Measurements from ENCODE around the gene FAM8A1. TPM values are rescaled to one million over a fixed set of nuclear protein-coding genes. Genes with fewer than 3 reads are reported as not detected.

Gene FAM8A1
- total and polyA plus RNA-seq, 2 donors (not counting 3 experiments of a cell fraction or from before 2014, with no cell fraction given), result 4.8 to 11.3 TPM

DNA sequence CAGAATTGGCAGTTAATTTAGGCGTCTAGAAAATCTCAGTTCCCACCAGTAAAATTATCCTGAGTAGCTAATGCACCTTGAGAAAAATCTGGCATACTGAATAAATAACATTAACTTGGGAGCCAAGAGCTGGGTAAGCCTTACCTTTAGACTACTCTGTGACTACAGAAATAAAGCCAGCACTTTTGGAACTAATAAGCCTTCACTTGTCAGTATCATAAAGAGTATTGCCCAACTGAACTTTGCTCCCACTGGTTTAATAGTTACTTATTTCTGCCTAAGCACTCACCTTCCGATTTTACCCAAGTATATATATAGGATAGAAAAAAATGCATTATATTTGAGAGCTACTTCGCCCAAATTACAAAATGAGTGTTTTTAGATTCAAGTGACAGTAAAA is 10.7 kb downstream of the FAM8A1 start:
- CTCF ChIA-PET, result interaction anchor here (0.6 kb wide), 1 partner anchor 27 kb away, joined by 3 read pairs; no protein-coding TSS in a partner anchor
- BruUV-seq (replicated peaks), result no TSS peak
- POLR2A ChIA-PET, result no interaction called here
- Histone ChIP-seq H3K9me3 (replicated peaks; ENCODE audit: control insufficient read depth, insufficient read depth, low read length) (no peaks in the 10 kb centered on the region), H3K4me1 (ENCODE audit: control insufficient read depth, extremely low read depth, insufficient read depth, low read length) (no peaks in the 10 kb centered on the region), H4K20me1 (replicated peaks; ENCODE audit: control insufficient read depth, extremely low read depth, insufficient read depth, low read length) (no peaks in the 10 kb centered on the region), H3K9me1 (replicated peaks; ENCODE audit: control insufficient read depth, extremely low read depth, insufficient read depth, low read length) (no peaks in the 10 kb centered on the region), H3K36me3 (ENCODE audit: control insufficient read depth in 2 of 2, extremely low read depth in 1 of 2, insufficient read depth in 2 of 2, low read length in 2 of 2) (peaks cover 0 to 2% of the 10 kb centered on the region in 2 experiments), H3K79me2 (ENCODE audit: control insufficient read depth, insufficient read depth, low read length) (no peaks in the 10 kb centered on the region), H3K9ac (replicated peaks; ENCODE audit: extremely low read depth, insufficient read depth, low read length) (no peak overlapping the region), H3K4me2 (ENCODE audit: insufficient read depth, low read length) (no peak overlapping the region), H3K4me3 (replicated peaks in 1 of 3; ENCODE audit: insufficient read depth in 1 of 3, low read depth in 1 of 3, low read length in 3 of 3) (no peak overlapping the region), H3K27me3 (ENCODE audit: control insufficient read depth in 2 of 2, insufficient read depth in 2 of 2, low read length in 2 of 2) (no peaks in the 10 kb centered on the region), H2AFZ (ENCODE audit: low read depth, low read length) (no peak overlapping the region), H3K27ac (ENCODE audit: insufficient read depth, low read depth, low read length) (no peak overlapping the region)
- DNase-seq (ENCODE audit: low read depth, low spot score) (no peak), FAIRE-seq (no peak)
- intact Hi-C loops (cut with micrococcal nuclease), result no loop called here
- dilution Hi-C loops (cut with MboI; ENCODE audit: extremely low pct_ligation_motif_present, low sequenced_read_pairs), result no loop called here
- no peak for TF ChIP-seq FOS (IDR thresholded peaks at IDR 0.05; ENCODE audit: borderline replicate concordance, insufficient read depth, low read length)
- TF ChIP-seq, protein P1, sequence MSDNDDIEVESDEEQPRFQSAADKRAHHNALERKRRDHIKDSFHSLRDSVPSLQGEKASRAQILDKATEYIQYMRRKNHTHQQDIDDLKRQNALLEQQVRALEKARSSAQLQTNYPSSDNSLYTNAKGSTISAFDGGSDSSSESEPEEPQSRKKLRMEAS (IDR thresholded peaks at IDR 0.05; ENCODE audit: insufficient read depth, insufficient read length), result no peak

DNA sequence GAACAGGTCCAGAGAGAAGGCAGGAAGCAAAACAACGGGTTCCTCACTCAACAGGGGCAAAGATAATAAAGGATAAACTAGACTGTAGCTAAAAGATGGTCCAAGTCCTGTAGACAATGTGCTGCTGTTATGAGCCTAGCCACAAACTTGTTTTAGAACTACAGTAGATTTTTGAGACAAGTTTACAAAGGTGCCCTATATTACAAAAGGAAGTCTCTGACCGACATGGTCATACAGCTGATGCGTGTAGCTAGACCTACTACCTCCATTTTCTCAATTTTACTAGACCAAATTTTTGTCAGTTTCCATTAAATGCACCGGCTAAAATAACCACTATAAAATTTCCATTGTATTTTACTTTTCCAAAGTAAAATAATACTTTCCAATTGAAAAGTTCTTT is 11.9 kb downstream of the FAM8A1 start:
- dilution Hi-C loops (cut with MboI; ENCODE audit: extremely low pct_ligation_motif_present, low sequenced_read_pairs) (no loop called here), intact Hi-C loops (cut with micrococcal nuclease) (no loop called here)
- Histone ChIP-seq H3K27ac (ENCODE audit: insufficient read depth, low read depth, low read length) (no peak overlapping the region), H3K4me1 (ENCODE audit: control insufficient read depth, extremely low read depth, insufficient read depth, low read length) (no peaks in the 10 kb centered on the region), H3K9ac (replicated peaks; ENCODE audit: extremely low read depth, insufficient read depth, low read length) (no peak overlapping the region), H4K20me1 (replicated peaks; ENCODE audit: control insufficient read depth, extremely low read depth, insufficient read depth, low read length) (no peaks in the 10 kb centered on the region), H3K79me2 (ENCODE audit: control insufficient read depth, insufficient read depth, low read length) (peaks cover 2% of the 10 kb centered on the region), H3K4me2 (ENCODE audit: insufficient read depth, low read length) (no peak overlapping the region), H3K27me3 (ENCODE audit: control insufficient read depth in 2 of 2, insufficient read depth in 2 of 2, low read length in 2 of 2) (no peaks in the 10 kb centered on the region), H3K4me3 (replicated peaks in 1 of 3; ENCODE audit: insufficient read depth in 1 of 3, low read depth in 1 of 3, low read length in 3 of 3) (no peak overlapping the region), H3K36me3 (ENCODE audit: control insufficient read depth in 2 of 2, extremely low read depth in 1 of 2, insufficient read depth in 2 of 2, low read length in 2 of 2) (peaks cover 3 to 5% of the 10 kb centered on the region in 2 experiments), H3K9me3 (replicated peaks; ENCODE audit: control insufficient read depth, insufficient read depth, low read length) (no peaks in the 10 kb centered on the region), H3K9me1 (replicated peaks; ENCODE audit: control insufficient read depth, extremely low read depth, insufficient read depth, low read length) (no peaks in the 10 kb centered on the region), H2AFZ (ENCODE audit: low read depth, low read length) (no peak overlapping the region)
- DNase-seq (ENCODE audit: low read depth, low spot score) (no peak), FAIRE-seq (no peak)
- TF ChIP-seq JUN (IDR thresholded peaks at IDR 0.05; ENCODE audit: borderline replicate concordance, insufficient read depth, insufficient read length, low read depth) (no peak), MYC (IDR thresholded peaks at IDR 0.05; ENCODE audit: low read depth, low read length) (no peak), FOS (IDR thresholded peaks at IDR 0.05; ENCODE audit: borderline replicate concordance, insufficient read depth, low read length) (no peak), EZH2 (IDR thresholded peaks at IDR 0.05; ENCODE audit: borderline replicate concordance, low read depth, low read length, severe bottlenecking) (no peak), POLR2A (IDR thresholded peaks at IDR 0.05; ENCODE audit: low read depth, low read length) (no peak), GATA2 (IDR thresholded peaks at IDR 0.05; ENCODE audit: insufficient read depth, insufficient read length, low read depth, low read length) (no peak), POLR2AphosphoS5 (IDR thresholded peaks at IDR 0.05; ENCODE audit: insufficient read depth, low read depth, low read length) (no peak)
- TF ChIP-seq, protein P2, sequence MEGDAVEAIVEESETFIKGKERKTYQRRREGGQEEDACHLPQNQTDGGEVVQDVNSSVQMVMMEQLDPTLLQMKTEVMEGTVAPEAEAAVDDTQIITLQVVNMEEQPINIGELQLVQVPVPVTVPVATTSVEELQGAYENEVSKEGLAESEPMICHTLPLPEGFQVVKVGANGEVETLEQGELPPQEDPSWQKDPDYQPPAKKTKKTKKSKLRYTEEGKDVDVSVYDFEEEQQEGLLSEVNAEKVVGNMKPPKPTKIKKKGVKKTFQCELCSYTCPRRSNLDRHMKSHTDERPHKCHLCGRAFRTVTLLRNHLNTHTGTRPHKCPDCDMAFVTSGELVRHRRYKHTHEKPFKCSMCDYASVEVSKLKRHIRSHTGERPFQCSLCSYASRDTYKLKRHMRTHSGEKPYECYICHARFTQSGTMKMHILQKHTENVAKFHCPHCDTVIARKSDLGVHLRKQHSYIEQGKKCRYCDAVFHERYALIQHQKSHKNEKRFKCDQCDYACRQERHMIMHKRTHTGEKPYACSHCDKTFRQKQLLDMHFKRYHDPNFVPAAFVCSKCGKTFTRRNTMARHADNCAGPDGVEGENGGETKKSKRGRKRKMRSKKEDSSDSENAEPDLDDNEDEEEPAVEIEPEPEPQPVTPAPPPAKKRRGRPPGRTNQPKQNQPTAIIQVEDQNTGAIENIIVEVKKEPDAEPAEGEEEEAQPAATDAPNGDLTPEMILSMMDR (IDR thresholded peaks at IDR 0.05; ENCODE audit: extremely low read depth in 1 of 2, insufficient read depth in 1 of 2, low read depth in 1 of 2, low read length in 2 of 2), result no peak
- TF ChIP-seq, protein P1 (IDR thresholded peaks at IDR 0.05; ENCODE audit: insufficient read depth, insufficient read length), result no peak
- no TSS peak for BruUV-seq (replicated peaks)
- ChIA-PET CTCF (no interaction called here), POLR2A (no interaction called here)
